HEK293T (cell line): ENCODE measurements around the gene KIDINS220.

Source experiments
- CTCF ChIA-PET: fragments of 350-600 bp; formaldehyde crosslinking; extraction: SDS; loops from one replicate; lab custom pipeline; 2021; ENCODE audit warnings: antibody characterized with exemption, inconsistent platforms; lab: Yijun Ruan, JAX
- POLR2A ChIA-PET: fragments of 350-600 bp; formaldehyde crosslinking; extraction: SDS; loops from one replicate; lab custom pipeline; 2020; ENCODE audit warnings: antibody characterized with exemption, inconsistent platforms; lab: Yijun Ruan, JAX
- DNase-seq: peaks from one replicate; pipeline ENCODE4 v3.0.0; 2012; ENCODE audit warnings: mixed read lengths; ENCODE audit errors: extremely low spot score
- ARNT ChIP-seq: fragments of 450-650 bp; IDR thresholded peaks from 2 replicates; pipeline ENCODE4 v1.6.1; 2017; ENCODE audit warnings: mild to moderate bottlenecking
- BHLHE40 ChIP-seq: fragments of 450-650 bp; IDR thresholded peaks from 2 replicates; pipeline ENCODE4 v1.6.1; 2016; ENCODE audit warnings: mild to moderate bottlenecking, moderate library complexity, borderline replicate concordance
- CTBP1 ChIP-seq: fragments of 450-650 bp; IDR thresholded peaks from 2 replicates; pipeline ENCODE4 v1.6.1; 2016; ENCODE audit warnings: borderline replicate concordance
- ELF4 ChIP-seq: fragments of 450-650 bp; IDR thresholded peaks from 2 replicates; pipeline ENCODE4 v1.6.1; 2017; ENCODE audit warnings: antibody characterized with exemption
- FOXA1 ChIP-seq: fragments of 450-650 bp; IDR thresholded peaks from 2 replicates; pipeline ENCODE4 v1.6.1; 2016; ENCODE audit warnings: mild to moderate bottlenecking
- FOXK2 ChIP-seq: fragments of 450-650 bp; IDR thresholded peaks from 2 replicates; pipeline ENCODE4 v1.6.1; 2016; ENCODE audit warnings: mild to moderate bottlenecking
- FOXM1 ChIP-seq: fragments of 450-650 bp; IDR thresholded peaks from 2 replicates; pipeline ENCODE4 v1.6.1; 2017; ENCODE audit warnings: mild to moderate bottlenecking, borderline replicate concordance
- HDGF ChIP-seq: fragments of 450-650 bp; IDR thresholded peaks from 2 replicates; pipeline ENCODE4 v1.6.1; 2017; ENCODE audit warnings: antibody characterized with exemption, borderline replicate concordance
- L3MBTL2 ChIP-seq: fragments of 450-650 bp; conservative IDR thresholded peaks from 2 replicates; pipeline ENCODE4 v1.6.1; 2016; ENCODE audit warnings: mild to moderate bottlenecking
- LEF1 ChIP-seq: fragments of 450-650 bp; IDR thresholded peaks from 2 replicates; pipeline ENCODE4 v1.6.1; 2017; ENCODE audit warnings: mild to moderate bottlenecking, borderline replicate concordance
- NFRKB ChIP-seq: fragments of 450-650 bp; IDR thresholded peaks from 2 replicates; pipeline ENCODE4 v1.6.1; 2016; ENCODE audit warnings: mild to moderate bottlenecking, moderate library complexity
- SP1 ChIP-seq: fragments of 450-650 bp; IDR thresholded peaks from 2 replicates; pipeline ENCODE4 v1.6.1; 2017
- SUZ12 ChIP-seq: fragments of 450-650 bp; IDR thresholded peaks from 2 replicates; pipeline ENCODE4 v1.6.1; 2016; ENCODE audit warnings: mild to moderate bottlenecking
- TARDBP ChIP-seq: fragments of 450-650 bp; IDR thresholded peaks from 2 replicates; pipeline ENCODE4 v1.6.1; 2016
- ZNF384 ChIP-seq: fragments of 450-650 bp; IDR thresholded peaks from 2 replicates; pipeline ENCODE4 v1.6.1; 2016
- TF ChIP-seq, protein P1 (sequence below): fragments of 450-650 bp; IDR thresholded peaks from 2 replicates; pipeline ENCODE4 v1.6.1; 2016

KIDINS220 gene

DNA sequence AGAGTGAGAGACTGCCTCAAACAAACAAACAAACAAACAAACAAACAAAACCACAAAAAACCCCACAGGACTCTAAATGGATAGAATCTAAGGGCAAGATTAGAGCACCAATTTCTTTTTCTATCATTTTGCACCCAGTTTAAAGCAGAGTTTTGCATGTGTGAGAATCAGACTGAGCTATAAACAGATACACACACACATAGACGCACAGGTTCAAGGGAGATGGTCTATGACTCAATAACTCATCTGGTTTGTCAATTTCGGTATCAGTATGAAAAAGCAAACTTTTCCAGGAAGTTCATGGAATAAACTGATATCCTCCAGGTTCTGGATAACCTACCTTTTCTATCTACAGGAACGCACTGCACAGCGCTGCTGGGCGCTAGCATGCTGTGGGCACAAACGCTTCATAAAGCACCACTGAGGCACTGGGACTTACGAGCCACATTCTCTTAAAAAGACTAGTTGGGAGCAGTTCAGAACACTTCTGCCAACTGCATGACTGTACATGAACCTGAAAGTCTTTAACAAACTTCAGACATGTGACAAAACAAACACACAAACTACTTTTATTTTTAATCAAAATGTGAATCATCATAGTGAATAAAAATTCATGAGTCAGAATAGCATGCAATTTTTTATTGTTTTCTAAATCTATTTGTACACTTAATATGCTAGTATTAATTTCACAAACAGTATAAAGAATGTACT, 109.0 kb downstream of the KIDINS220 start:
- TF ChIP-seq SP1: no peak
- TF ChIP-seq LEF1: no peak
- TF ChIP-seq, protein P1, sequence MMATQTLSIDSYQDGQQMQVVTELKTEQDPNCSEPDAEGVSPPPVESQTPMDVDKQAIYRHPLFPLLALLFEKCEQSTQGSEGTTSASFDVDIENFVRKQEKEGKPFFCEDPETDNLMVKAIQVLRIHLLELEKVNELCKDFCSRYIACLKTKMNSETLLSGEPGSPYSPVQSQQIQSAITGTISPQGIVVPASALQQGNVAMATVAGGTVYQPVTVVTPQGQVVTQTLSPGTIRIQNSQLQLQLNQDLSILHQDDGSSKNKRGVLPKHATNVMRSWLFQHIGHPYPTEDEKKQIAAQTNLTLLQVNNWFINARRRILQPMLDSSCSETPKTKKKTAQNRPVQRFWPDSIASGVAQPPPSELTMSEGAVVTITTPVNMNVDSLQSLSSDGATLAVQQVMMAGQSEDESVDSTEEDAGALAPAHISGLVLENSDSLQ: no peak
- TF ChIP-seq BHLHE40: no peak
- ChIA-PET CTCF (no interaction called here), POLR2A (no interaction called here)
- DNase-seq: no peak

DNA sequence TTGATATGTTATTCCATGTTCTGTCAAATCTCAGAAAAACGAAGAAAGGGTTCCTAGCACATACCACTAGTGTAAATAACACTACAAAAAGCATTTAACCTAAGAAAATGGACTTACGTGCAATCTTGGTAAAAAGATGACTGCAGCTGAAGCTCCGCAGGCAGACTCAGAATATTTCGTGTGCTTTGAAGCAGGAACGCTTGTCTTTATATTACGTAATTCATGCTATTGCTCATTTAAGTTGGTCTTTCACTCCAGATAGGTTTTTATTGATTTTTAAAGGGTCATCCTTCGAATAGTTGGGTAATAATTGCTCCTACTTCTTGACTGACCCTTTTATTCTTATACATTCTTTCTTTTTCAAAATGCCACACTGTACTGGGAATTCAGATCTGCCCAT, 111.6 kb downstream of the KIDINS220 start:
- CTCF ChIA-PET: no interaction called here
- no peak for DNase-seq
- POLR2A ChIA-PET: no interaction called here
- no peak for TF ChIP-seq SUZ12

DNA sequence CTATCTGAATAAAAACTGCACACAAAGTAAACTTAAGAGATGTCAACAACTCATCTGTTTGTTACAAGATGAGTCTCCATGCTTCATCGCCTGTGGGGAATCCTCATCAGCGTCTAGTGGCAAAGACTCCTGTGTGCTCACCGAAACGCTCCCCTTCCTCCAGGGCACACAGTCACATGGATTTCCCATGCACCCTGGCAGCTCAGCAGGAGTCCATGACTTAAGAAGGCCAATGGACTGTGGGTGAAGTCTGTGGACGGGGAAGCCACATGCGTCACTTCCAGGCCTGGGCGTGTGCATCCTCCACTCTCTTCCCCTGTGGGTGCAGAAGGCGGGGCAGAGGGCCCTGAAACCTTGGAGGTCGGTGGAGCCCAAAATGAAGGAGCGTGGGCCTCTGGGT, 114.4 kb downstream of the KIDINS220 start:
- no peak for DNase-seq
- POLR2A ChIA-PET: no interaction called here
- no peak for TF ChIP-seq LEF1
- no peak for TF ChIP-seq TARDBP
- no peak for TF ChIP-seq FOXA1
- TF ChIP-seq SP1: no peak
- TF ChIP-seq HDGF: no peak
- TF ChIP-seq, protein P1: no peak
- no peak for TF ChIP-seq FOXM1
- TF ChIP-seq ZNF384: no peak
- no peak for TF ChIP-seq SUZ12
- no peak for TF ChIP-seq BHLHE40
- TF ChIP-seq ELF4: no peak
- no peak for TF ChIP-seq CTBP1
- no peak for TF ChIP-seq FOXK2
- no peak for TF ChIP-seq L3MBTL2
- no peak for TF ChIP-seq NFRKB
- no peak for TF ChIP-seq ARNT
- CTCF ChIA-PET: no interaction called here

DNA sequence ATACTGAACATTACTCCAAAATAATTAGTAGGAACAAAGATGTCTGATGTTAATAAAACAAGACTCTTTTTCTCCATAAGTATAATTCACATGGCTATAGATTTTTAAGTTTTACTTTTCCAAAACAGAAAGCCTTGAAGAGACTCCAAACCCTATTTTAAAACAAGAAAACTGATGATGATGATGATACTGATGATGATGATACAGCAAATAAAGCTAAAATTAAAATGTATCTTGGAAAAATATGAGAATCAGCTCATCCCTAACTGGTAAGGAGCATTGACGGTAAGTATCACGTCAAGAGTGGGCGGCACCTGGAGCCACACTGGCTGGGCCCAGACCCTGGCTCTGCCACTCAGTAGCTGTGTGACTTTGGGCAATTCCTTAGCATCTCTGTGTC, 116.0 kb downstream of the KIDINS220 start:
- ChIA-PET POLR2A (no interaction called here), CTCF (no interaction called here)
- TF ChIP-seq CTBP1 (no peak), L3MBTL2 (no peak)
- DNase-seq: no peak

DNA sequence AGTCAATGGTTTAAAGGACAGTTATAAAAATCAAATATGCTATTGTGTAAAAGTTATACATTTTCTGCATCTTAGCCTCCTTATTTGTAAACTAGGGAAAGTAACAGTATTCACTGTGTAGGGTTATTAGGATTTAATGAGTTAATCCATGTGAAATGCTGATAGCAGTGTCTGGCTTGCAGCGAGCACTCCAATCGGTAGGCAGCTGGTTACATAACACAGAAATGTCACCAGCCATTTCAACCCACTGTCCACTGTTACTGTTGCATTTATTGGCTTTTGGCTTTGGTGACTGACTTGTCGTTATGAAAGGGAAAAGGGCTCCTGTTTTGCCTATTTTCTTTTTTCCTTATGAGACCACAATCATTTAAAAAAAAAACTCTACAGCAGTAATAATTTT, 116.7 kb downstream of the KIDINS220 start:
- no peak for DNase-seq
- ChIA-PET POLR2A (no interaction called here), CTCF (no interaction called here)
- TF ChIP-seq TARDBP: no peak
- no peak for TF ChIP-seq HDGF
- TF ChIP-seq CTBP1: no peak

DNA sequence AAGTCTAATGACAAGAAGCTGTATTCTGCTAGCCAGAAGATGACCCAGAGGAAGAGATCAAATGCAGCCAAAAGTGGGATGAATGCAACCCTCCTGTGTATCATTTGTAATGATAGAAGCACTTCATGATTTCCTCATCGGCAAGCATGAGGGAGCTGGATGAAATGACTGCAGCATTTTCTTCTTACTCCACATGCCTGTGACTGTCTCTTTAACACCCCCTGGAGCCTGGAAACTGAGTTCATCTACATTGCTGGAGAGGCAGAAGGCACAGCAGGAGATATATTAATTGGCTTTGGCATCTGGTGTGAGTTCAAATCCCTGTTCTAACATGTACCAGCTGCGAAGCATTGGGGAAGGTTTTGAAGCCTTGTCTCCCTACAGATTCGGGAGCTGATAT, 117.9 kb downstream of the KIDINS220 start:
- DNase-seq: no peak
- POLR2A ChIA-PET: no interaction called here
- TF ChIP-seq BHLHE40 (no peak), L3MBTL2 (no peak), FOXK2 (no peak), CTBP1 (no peak), SP1 (no peak), NFRKB (no peak), TARDBP (no peak), ZNF384 (no peak), SUZ12 (no peak)
- TF ChIP-seq, protein P1: no peak
- CTCF ChIA-PET: interaction anchor here (0.7 kb wide), 1 partner anchor 673 kb away, joined by 7 read pairs; no protein-coding TSS in a partner anchor

DNA sequence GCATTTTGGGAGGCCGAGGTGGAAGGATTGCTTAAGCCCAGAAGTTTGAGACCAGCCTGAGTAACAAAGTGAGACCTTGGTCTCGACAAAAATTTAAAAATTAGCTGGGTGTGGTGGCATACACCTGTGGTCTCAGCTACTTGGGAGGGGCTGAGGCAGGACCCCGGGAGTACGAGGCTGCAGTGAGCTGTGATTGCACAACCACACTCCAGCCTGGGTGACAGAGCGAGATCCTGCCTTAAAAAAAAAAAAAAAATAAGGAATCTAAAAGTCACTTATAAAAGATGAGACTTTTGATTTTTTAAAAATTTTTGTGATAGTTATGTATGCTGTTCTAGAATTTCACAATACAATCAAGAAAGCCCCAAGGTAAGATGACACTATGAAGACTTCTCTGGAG, 122.4 kb downstream of the KIDINS220 start:
- CTCF ChIA-PET: interaction anchor here (0.9 kb wide), 1 partner anchor 46 kb away, joined by 3 read pairs; no protein-coding TSS in a partner anchor
- TF ChIP-seq ELF4 (no peak), LEF1 (no peak), FOXA1 (no peak), ARNT (no peak), TARDBP (no peak), HDGF (no peak), NFRKB (no peak), FOXK2 (no peak), ZNF384 (no peak), BHLHE40 (no peak), L3MBTL2 (no peak), FOXM1 (no peak), SUZ12 (no peak), SP1 (no peak), CTBP1 (no peak)
- TF ChIP-seq, protein P1: no peak
- POLR2A ChIA-PET: no interaction called here
- no peak for DNase-seq
